Neural cell (in vitro differentiated cells): Measurements from ENCODE around the gene RFX8. TPM values are rescaled to one million over a fixed set of nuclear protein-coding genes. Genes with fewer than 3 reads are reported as not detected.

Experiments used
- H2AFZ ChIP-seq: fragments of 200-600, 300-800 bp; sonication (generic), shearing (Covaris generic); 2 replicates; pipeline ENCODE4 v1.6.0; 2014; ENCODE audit warnings: low read depth, mild to moderate bottlenecking, antibody characterized with exemption, low read length, moderate library complexity
- H3F3A ChIP-seq: fragments of 200-600 bp; shearing (Covaris generic); 2 replicates; pipeline ENCODE4 v1.6.1; 2016; ENCODE audit warnings: mild to moderate bottlenecking, moderate library complexity, mixed read lengths, antibody characterized with exemption, low read length; ENCODE audit not compliant: insufficient read depth, poor library complexity, severe bottlenecking
- H3K27ac ChIP-seq: fragments of 200-600, 300-800 bp; sonication (generic), shearing (Covaris generic); 2 replicates; pipeline ENCODE4 v1.5.1; 2014; ENCODE audit warnings: mild to moderate bottlenecking, low read length, moderate library complexity
- H3K27me3 ChIP-seq: fragments of 300-800, 200-600 bp; sonication (generic), shearing (Covaris generic); 2 replicates; pipeline ENCODE4 v1.6.0; 2014; ENCODE audit warnings: mild to moderate bottlenecking, low read depth, low read length, moderate library complexity; ENCODE audit not compliant: insufficient read depth
- H3K36me3 ChIP-seq: fragments of 300-800, 200-600 bp; sonication (generic), shearing (Covaris generic); 2 replicates; pipeline ENCODE4 v1.5.1; 2014; ENCODE audit warnings: mild to moderate bottlenecking, antibody characterized with exemption, low read length, moderate library complexity; ENCODE audit not compliant: insufficient read depth
- H3K4me2 ChIP-seq: fragments of 300-800, 200-600 bp; sonication (generic), shearing (Covaris generic); 2 replicates; pipeline ENCODE4 v1.6.0; 2014; ENCODE audit warnings: mild to moderate bottlenecking, low read length
- H3K4me3 ChIP-seq: fragments of 300-800, 200-600 bp; sonication (generic), shearing (Covaris generic); 2 replicates; pipeline ENCODE4 v1.5.1; 2014; ENCODE audit warnings: mild to moderate bottlenecking, low read length, moderate library complexity
- H3K79me2 ChIP-seq: fragments of 200-600 bp; shearing (Covaris generic); replicated peaks from 2 replicates; pipeline ENCODE4 v1.6.0; 2014; ENCODE audit warnings: mild to moderate bottlenecking, low read length, moderate library complexity; ENCODE audit not compliant: insufficient read depth
- H3K9ac ChIP-seq: fragments of 300-800, 200-600 bp; sonication (generic), shearing (Covaris generic); 2 replicates; pipeline ENCODE4 v1.6.1; 2016; ENCODE audit warnings: mild to moderate bottlenecking, low read length, mixed read lengths
- H3K9me2 ChIP-seq: fragments of 200-600 bp; shearing (Covaris generic); 2 replicates; pipeline ENCODE4 v1.6.1; 2016; ENCODE audit warnings: mild to moderate bottlenecking, low read length, mixed read lengths; ENCODE audit not compliant: insufficient read depth
- H3K9me3 ChIP-seq: fragments of 200-600, 300-800 bp; sonication (generic), shearing (Covaris generic); 2 replicates; pipeline ENCODE4 v1.6.1; 2016; ENCODE audit warnings: mild to moderate bottlenecking, mixed run types, low read length, moderate library complexity, mixed read lengths
- H4K20me1 ChIP-seq: fragments of 200-600 bp; shearing (Covaris generic); 2 replicates; pipeline ENCODE4 v1.6.1; 2016; ENCODE audit warnings: mild to moderate bottlenecking, mixed run types; ENCODE audit not compliant: insufficient read depth
- EP300 ChIP-seq: fragments of 450-650 bp; conservative IDR thresholded peaks from 2 replicates; pipeline ENCODE4 v1.6.1; 2014; ENCODE audit warnings: antibody characterized with exemption, mild to moderate bottlenecking, moderate library complexity; ENCODE audit not compliant: poor library complexity, severe bottlenecking
- EZH2 ChIP-seq: fragments of 200-600, 300-800 bp; shearing (Covaris generic), sonication (generic); IDR thresholded peaks from 2 replicates; pipeline ENCODE4 v1.6.1; 2014; ENCODE audit warnings: antibody characterized with exemption, low read length, borderline replicate concordance, mild to moderate bottlenecking; ENCODE audit not compliant: insufficient read depth, poor library complexity, severe bottlenecking
- MXI1 ChIP-seq: fragments of 450-650 bp; conservative IDR thresholded peaks from 2 replicates; pipeline ENCODE4 v1.6.1; 2014; ENCODE audit warnings: antibody characterized with exemption, mild to moderate bottlenecking; ENCODE audit not compliant: poor library complexity, severe bottlenecking
- POLR2AphosphoS5 ChIP-seq: IDR thresholded peaks from 2 replicates; pipeline ENCODE4 v1.6.1; 2012
- RAD21 ChIP-seq: fragments of 450-650 bp; conservative IDR thresholded peaks from 2 replicates; pipeline ENCODE4 v1.6.1; 2014; ENCODE audit warnings: antibody characterized with exemption, mild to moderate bottlenecking, moderate library complexity
- SMC3 ChIP-seq: fragments of 450-650 bp; conservative IDR thresholded peaks from 2 replicates; pipeline ENCODE4 v1.6.1; 2014; ENCODE audit warnings: antibody characterized with exemption, mild to moderate bottlenecking, moderate library complexity; ENCODE audit not compliant: poor library complexity
- TAF1 ChIP-seq: IDR thresholded peaks from 2 replicates; pipeline ENCODE4 v1.6.1; 2012; ENCODE audit warnings: low read depth
- polyA plus RNA-seq: library from polyadenylated mRNA; depleted of rRNA; stranded (reverse); fragments of >200 nt; gene quantifications from 2 replicates; pipeline ENCODE4 v1.2.3, GENCODE V29; 2014
- TF ChIP-seq, protein P1 (sequence below): IDR thresholded peaks from 2 replicates; pipeline ENCODE4 v1.6.1; 2012; ENCODE audit warnings: borderline replicate concordance
- TF ChIP-seq, protein P2 (sequence below): fragments of 450-650 bp; IDR thresholded peaks from 2 replicates; pipeline ENCODE4 v1.5.1; 2014; ENCODE audit warnings: antibody characterized with exemption, mild to moderate bottlenecking, moderate library complexity; ENCODE audit not compliant: poor library complexity, severe bottlenecking

The RFX8 gene
- polyA plus RNA-seq, 1 donor from 2014 or later: not detected

DNA sequence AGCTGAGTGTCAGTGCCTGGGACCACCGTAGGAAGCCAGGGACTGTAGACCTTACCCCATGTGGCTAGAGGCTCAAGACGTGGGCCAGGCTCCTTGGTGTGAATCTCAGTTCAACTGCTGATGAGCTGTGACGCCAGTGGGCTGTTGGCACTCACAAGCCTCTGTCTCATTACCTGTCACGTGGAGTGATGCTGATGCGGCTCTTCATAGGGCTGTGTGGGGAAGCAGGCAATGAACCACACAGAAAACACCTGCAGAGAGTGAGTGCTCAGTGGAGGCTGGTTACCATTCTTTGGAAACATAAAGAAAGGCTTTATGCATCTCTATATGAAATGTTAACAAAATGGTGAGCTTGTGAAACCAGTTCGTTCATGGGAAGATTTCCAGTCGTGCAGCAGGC is 123.7 kb downstream of the RFX8 start:
- Histone ChIP-seq H3K79me2 (no peaks in the 10 kb centered on the region), H3K9me3 (no peaks in the 10 kb centered on the region), H4K20me1 (no peaks in the 10 kb centered on the region), H3K36me3 (no peaks in the 10 kb centered on the region), H3K27ac (no peak overlapping the region), H3K4me2 (no peak overlapping the region), H3K27me3 (no peaks in the 10 kb centered on the region), H3K9me2 (no peaks in the 10 kb centered on the region), H3F3A (no peaks in the 10 kb centered on the region), H3K4me3 (no peak overlapping the region), H3K9ac (no peak overlapping the region), H2AFZ (no peak overlapping the region)
- no peak for TF ChIP-seq RAD21
- no peak for TF ChIP-seq EZH2
- no peak for TF ChIP-seq MXI1
- TF ChIP-seq, protein P1, sequence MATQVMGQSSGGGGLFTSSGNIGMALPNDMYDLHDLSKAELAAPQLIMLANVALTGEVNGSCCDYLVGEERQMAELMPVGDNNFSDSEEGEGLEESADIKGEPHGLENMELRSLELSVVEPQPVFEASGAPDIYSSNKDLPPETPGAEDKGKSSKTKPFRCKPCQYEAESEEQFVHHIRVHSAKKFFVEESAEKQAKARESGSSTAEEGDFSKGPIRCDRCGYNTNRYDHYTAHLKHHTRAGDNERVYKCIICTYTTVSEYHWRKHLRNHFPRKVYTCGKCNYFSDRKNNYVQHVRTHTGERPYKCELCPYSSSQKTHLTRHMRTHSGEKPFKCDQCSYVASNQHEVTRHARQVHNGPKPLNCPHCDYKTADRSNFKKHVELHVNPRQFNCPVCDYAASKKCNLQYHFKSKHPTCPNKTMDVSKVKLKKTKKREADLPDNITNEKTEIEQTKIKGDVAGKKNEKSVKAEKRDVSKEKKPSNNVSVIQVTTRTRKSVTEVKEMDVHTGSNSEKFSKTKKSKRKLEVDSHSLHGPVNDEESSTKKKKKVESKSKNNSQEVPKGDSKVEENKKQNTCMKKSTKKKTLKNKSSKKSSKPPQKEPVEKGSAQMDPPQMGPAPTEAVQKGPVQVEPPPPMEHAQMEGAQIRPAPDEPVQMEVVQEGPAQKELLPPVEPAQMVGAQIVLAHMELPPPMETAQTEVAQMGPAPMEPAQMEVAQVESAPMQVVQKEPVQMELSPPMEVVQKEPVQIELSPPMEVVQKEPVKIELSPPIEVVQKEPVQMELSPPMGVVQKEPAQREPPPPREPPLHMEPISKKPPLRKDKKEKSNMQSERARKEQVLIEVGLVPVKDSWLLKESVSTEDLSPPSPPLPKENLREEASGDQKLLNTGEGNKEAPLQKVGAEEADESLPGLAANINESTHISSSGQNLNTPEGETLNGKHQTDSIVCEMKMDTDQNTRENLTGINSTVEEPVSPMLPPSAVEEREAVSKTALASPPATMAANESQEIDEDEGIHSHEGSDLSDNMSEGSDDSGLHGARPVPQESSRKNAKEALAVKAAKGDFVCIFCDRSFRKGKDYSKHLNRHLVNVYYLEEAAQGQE: no peak
- TF ChIP-seq, protein P2, sequence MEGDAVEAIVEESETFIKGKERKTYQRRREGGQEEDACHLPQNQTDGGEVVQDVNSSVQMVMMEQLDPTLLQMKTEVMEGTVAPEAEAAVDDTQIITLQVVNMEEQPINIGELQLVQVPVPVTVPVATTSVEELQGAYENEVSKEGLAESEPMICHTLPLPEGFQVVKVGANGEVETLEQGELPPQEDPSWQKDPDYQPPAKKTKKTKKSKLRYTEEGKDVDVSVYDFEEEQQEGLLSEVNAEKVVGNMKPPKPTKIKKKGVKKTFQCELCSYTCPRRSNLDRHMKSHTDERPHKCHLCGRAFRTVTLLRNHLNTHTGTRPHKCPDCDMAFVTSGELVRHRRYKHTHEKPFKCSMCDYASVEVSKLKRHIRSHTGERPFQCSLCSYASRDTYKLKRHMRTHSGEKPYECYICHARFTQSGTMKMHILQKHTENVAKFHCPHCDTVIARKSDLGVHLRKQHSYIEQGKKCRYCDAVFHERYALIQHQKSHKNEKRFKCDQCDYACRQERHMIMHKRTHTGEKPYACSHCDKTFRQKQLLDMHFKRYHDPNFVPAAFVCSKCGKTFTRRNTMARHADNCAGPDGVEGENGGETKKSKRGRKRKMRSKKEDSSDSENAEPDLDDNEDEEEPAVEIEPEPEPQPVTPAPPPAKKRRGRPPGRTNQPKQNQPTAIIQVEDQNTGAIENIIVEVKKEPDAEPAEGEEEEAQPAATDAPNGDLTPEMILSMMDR: no peak
- TF ChIP-seq SMC3: no peak
- no peak for TF ChIP-seq POLR2AphosphoS5
- TF ChIP-seq EP300: no peak
- no peak for TF ChIP-seq TAF1

DNA sequence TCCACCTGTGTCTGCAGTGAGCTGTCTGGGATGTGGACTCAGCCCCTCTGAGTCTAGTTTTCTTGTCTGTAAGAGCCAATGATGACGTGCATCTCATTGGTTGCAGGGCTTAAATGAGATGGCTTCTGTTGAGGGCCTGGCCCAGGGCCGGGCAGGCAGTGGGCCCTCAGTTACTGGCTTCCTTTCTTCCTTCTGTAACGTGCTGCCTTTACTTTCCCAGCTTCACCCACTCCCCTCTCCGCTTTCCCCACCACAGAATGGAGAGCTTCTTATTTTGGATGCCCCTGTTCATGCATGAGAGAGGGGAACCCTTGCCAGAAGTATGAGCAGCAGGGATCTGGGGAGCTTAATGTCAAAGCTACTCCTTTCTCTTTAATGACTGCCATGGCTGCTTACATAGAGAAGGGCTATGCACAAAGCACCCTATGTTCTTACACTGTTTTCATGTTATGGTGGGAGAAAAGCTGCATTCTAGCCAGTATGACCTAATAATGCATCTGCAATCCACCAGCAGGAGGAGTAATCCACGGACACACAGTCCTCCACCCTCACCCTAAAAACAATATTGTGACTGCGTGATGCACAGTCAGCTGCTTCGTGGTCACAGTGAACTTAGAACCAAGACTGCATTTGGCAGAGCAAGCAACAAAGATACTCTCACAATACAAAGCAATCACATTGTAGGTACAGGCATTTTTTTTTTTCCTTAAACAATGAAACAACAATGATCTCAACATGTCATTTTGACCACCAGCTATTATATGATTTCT is 124.8 kb downstream of the RFX8 start:
- no peaks in the 10 kb centered on the region for H3K79me2 ChIP-seq
- no peaks in the 10 kb centered on the region for H4K20me1 ChIP-seq
- H3K9ac ChIP-seq: no peak overlapping the region
- no peaks in the 10 kb centered on the region for H3K36me3 ChIP-seq
- no peak overlapping the region for H3K4me2 ChIP-seq
- H3F3A ChIP-seq: no peaks in the 10 kb centered on the region
- no peaks in the 10 kb centered on the region for H3K27me3 ChIP-seq
- H3K4me3 ChIP-seq: no peak overlapping the region
- H3K27ac ChIP-seq: no peak overlapping the region
- no peaks in the 10 kb centered on the region for H3K9me3 ChIP-seq
- TF ChIP-seq, protein P1: no peak
- TF ChIP-seq EP300: no peak
- no peak for TF ChIP-seq SMC3
- no peak for TF ChIP-seq EZH2
- no peak for TF ChIP-seq RAD21
- TF ChIP-seq MXI1: no peak
- TF ChIP-seq, protein P2: no peak
- no peak for TF ChIP-seq POLR2AphosphoS5
- TF ChIP-seq TAF1: no peak
- H3K9me2 ChIP-seq: no peaks in the 10 kb centered on the region
- no peak overlapping the region for H2AFZ ChIP-seq
